NK-92 treated with Interleukin-12 subunit alpha and Interleukin-12 subunit beta, amount 100 ng/mL, for 24 hours (cell line): ENCODE measurements around the gene RIC3.

Source experiments
- DNase-seq: peaks from one replicate; lab custom pipeline; 2025; lab: John Stamatoyannopoulos, UW

RIC3 gene, protein sequence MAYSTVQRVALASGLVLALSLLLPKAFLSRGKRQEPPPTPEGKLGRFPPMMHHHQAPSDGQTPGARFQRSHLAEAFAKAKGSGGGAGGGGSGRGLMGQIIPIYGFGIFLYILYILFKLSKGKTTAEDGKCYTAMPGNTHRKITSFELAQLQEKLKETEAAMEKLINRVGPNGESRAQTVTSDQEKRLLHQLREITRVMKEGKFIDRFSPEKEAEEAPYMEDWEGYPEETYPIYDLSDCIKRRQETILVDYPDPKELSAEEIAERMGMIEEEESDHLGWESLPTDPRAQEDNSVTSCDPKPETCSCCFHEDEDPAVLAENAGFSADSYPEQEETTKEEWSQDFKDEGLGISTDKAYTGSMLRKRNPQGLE

DNA sequence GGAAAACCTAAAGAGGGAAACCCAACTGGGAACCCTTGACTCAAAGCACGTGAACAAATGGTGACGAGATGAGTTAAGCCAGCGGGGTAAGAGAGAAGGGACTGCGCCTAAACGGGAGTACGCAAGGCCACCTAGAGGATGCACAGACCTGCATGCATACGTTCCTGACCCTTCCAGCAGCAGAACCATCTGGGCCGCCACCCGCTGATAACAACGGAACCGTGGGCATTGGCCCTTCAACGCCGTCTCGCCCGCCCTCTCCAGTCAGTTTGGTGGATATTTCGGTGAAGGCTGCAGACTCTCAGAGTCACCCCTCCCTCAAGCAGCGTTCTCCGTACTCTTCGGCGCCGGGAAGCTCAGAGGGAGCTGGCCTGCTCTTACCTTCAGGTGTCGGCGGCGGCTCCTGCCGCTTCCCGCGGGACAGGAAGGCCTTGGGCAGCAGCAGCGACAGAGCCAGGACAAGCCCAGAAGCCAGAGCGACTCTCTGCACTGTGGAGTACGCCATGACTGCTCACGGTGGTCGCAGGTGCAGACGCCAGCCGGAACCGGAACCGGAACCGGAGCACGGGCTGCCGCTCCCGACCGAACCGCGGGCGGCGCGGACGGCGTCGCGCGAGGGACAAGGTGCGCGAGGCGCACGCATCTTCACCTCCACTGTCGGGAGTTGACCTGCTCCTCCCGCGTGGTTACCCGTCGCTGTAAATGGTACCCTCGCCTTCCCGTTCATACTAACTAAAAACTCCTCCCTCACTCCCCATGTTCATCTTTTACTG lies at the start of gene RIC3:
Gene RIC3 (minus strand): TSS at position 541 of the 773 bp plus-strand sequence. CDS start 36 bp downstream, at position 505.
- no peak for DNase-seq

DNA sequence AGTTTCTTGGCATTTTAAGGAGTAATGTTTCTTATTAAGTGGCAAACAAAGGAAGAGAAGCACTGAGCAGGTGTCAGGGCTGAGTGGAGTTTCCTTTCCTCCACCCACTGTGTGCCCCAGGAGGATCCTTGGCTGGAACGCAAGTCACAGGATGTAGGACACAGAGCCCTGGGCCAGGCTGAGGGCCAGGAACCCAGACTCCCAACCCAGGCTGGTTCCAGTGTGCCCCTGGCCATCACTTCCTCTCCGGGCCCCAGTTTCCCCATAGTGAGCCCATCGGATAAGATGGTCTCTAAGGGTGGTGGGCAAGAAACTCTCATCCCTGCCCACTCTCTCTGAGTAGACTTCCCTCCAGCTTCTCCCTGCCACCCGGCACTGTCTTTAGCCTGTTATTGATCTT lies 49.6 kb upstream of the RIC3 start:
- no peak for DNase-seq

DNA sequence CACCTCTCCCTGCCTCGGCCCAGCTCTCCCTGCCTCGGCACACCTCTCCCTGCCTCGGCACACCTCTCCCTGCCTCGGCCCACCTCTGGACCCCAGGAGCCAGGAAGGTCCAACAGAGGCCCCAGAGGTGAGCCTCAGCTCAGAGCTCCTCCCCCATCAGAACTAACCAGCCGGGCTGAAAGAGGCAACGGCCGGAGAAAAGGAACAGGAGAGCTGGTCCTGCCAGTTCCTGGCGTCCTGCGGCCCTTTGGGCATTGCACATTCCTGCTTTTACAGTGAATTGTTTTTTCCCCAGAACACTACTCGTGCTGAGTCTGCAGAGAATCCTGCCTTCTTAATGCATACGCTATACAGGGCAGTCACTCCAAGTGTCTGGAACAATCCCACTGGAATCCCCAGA lies 49.1 kb upstream of the RIC3 start:
- DNase-seq = no peak

DNA sequence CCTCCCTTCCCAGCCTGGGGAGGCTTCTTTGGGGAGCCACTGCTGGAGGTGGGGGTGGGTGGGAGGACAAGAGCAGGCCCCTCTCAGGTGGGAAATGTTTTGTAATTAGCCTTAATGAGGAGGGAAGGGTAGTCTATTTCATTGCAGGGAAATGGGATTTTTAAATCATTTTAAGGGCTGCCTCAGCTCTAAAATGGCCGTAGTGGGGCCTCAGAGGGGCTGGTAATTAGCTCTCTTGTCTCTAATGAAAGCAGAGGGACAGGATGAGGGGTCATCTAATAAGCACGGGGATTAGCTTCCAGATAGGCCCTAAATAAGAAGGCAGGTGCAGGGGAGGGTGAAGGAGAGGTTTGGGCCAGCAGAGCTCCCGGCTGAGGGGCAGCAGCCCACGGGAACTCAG lies 48.3 kb upstream of the RIC3 start:
- no peak for DNase-seq

DNA sequence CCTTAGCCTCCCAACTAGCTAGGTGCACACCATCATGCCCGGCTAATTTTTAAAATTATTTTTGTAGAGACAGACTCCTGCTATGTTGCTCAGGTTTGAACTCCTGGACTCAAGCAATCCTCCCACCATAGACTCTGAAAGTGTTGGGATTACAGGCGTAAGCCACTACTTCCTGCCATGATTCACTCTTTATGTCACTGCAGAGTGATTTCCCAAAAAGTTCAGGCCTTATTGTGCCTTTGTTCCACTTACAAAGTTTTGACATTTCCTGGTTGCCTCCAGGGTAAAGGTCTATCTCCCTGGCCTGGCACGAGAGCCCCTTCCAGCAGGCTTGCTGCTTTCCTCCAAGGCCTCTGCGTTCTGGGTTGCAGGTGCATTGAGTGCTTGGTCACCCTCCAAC lies 44.6 kb upstream of the RIC3 start:
- no peak for DNase-seq

DNA sequence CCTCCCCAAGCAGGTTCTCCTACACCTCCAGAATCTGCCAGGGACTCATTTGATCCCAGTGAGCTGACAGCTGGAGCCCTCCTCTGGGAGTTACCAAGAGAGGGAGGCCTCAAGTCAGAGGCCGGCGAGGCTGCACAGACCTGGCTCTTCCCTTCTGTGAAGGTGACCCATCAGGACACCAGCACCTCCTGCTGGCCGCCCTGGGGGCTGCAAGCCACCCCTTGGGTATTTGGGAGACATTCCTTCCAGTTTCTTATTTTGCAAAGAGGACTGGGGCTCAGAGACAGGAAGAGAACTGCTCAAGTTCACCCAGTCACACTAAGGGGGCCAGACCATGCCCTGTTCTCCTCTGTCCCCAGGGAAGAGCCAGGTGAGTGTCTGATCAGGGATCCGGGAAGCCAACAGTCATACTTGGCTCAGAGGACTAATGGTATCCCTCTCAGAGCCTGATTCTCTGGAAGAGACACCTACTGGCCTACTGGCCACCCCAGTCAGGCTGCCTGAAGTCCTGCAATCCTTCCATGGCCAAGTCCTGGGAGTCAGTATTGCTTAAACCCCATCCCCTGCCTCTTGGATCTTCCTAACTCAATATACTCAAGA lies 40.5 kb upstream of the RIC3 start:
- DNase-seq = no peak

DNA sequence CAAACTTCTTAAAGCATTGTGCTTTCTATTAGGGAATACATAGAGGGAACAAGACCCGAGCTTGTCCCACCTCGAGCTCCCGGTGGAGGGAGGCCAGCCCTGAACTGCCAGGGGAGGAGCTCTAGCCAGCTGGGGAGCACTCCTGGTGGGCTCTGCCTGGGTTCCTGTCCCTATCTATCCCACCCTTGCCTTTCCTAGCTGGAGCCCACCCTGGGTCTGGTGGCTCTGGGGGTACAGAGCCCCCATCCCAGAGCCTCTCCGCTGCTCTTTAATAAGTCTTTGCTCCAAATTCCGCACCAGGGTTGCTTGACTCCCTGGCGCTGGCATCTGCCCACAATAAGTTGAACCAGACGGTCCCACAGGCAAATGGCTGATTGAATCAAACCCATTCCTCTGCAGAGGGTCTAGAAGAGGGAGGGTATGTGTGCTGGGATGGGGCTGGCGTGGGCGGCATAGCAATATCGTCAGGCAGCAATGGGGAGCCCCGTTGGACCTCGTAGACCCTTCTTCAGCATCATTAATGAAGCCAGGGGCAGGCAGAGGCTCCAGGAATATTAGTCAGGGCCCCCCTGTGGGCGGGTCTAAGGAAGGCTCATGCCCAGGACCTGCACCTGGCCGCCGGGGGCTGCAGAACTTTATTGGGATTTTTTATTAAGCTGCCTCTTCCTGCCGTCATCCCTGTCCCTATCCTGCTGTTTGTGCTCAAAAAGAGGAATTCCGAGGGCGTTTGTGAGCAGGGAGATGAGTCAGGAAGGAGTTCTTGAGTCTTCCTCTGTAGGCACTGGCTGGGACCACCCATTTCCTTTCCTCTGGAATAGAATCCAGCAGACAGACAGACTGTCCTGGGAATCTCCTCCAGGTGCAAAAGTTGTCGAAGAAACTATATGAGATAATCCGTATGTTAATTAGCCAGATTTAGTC lies 38.5 kb upstream of the RIC3 start:
- DNase-seq = no peak

DNA sequence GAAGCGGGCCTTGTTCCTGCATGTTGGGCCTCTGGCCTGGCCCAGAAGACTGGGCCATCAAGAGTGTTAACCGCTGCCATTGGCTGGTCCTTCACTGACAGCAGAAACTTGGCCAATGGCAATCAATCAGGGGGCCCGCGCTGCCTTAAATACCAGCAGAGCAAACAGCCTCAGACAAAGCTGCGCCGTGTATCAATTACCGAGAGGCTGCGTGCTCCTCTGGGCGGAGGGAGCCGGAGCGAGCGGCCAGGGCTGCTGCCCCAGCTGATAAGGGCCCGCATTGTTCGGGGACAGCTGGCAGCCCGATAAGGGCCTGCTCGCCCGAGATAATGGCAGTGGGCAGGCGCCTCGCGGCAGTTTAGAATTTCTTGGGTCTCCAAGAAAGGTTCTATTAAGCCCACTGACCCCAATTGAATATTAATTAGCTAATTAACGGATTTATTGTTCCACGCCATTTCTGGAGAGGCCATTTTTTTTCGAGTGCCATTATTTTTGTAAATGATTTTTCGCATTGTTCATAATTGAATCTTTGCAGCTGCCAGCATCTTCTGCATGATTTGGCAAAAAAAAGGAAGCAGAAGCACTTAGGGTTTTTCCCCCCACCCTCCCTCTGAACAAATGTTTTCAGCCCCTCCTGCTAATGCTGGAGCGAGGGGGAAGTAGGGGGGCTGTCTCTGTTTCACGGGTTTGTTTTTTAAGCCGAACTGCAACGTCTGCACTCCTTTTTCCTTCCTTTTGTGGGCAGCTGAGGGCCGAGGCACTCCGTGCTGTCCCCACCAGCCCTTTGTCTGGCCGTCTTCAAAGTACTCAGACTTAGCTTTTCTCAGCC lies 37.6 kb upstream of the RIC3 start:
- DNase-seq = no peak

DNA sequence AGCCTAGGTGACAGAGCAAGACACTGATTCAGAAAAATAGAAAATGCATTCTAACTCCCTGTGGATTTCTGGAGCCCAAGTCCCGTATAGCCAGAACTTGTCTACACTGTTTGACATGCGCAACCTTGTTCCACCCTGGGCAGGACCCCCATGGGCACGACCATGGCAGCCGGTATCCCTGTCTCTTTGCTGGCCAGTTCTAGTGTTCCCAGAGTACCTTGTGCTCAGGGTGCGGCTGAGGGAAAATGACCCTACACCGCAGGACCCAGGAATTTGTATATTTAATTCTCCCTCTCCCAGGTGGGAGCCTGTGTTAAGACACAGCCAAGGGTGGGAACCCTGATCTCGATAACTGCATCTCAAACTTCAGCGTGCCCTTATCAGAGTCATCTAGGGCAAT lies 36.7 kb upstream of the RIC3 start:
- no peak for DNase-seq

DNA sequence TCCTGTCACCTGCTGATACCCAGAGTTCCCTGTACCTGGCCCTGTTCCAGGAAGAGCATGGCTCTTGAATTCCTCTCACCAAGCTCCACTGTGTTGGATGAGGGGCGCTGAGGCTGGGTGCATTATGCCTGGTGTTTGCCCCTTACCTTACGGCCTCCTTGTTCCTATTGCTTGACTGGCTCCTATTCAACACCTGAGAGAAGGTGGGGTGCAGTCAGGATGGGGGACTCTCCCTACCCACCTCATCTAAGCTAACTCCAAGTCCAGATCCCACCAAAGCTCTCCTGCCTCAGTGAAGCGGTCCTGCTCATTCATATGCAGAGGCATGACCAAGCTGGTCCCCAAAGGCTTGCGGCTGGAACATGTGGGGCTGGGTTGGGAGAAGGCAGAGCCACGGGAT lies 35.8 kb upstream of the RIC3 start:
- DNase-seq = no peak

DNA sequence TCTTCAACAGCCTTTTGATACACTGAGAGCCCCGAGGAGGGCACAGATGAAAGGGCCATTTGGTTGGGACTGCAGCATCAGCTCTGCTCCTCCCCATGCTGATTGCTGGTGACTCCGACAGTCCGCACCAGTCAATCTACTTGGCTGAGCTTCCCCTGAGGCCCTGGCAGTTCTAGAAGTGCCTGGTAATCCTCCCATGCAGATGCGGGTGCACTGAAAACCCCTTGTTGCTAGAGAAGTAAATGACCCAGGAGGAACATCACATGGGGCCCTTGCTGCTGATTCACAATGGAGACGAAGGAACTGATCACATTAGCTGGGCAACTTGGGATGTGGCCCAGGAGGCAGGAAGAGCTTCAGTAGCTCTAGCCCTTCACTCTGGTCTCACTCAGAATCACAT lies 35.2 kb upstream of the RIC3 start:
- no peak for DNase-seq

DNA sequence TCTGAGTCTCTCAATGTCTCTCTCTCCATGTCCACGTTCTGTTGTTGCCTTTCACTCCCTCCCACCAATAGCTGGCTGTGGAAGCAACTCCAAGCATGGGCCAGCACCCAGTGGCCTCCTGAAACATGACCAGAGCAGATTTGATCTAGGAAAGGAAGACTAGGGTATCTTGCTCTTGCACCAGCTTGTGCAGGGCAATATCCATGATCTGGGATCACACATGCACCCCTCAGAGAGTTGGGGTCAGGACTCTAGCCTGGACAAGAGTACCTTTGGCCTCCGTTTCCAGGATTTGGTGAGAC lies 34.5 kb upstream of the RIC3 start:
- DNase-seq = no peak

DNA sequence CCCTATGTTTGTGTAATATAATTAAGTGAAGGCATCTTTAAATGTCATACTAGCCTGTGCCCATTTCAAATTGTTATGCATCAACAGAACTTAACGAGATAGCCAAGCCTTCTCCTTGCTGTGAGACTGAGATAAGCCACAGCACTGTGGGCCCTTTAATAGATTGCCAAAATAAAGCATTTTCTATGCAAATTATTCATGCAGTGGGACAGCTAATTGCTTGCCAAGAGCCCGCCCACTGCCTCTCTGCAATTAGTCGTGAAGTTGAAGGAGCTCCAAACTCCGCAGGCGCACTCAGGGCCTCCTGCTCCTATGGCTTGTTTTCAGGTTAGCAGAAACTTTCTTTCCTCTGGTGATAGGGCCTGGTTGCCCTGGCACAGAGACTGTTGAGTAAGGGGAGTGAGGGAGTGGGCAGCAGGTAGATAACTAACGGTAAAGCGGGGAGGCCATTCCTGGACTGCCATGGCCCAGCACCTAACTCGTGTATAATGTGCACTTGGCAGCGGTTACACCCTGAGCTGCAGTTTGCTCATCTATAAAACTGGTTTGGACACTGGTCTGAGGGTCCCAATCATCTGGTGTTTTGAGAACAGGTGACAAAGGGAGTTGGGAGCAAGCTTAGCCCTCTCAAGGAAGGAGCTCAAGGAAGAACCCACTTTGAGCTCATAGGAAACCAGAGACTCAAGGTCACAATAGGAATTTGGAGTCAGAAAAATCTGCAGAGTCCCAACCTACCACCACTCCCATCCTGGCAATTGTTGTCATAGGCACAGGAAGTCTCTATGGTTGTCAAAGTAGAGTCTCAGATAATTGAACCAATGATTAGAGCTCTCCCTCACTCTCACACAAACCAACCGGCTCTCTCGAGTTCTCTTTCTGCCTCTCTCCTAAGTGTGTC lies 33.9 kb upstream of the RIC3 start:
- DNase-seq = no peak

DNA sequence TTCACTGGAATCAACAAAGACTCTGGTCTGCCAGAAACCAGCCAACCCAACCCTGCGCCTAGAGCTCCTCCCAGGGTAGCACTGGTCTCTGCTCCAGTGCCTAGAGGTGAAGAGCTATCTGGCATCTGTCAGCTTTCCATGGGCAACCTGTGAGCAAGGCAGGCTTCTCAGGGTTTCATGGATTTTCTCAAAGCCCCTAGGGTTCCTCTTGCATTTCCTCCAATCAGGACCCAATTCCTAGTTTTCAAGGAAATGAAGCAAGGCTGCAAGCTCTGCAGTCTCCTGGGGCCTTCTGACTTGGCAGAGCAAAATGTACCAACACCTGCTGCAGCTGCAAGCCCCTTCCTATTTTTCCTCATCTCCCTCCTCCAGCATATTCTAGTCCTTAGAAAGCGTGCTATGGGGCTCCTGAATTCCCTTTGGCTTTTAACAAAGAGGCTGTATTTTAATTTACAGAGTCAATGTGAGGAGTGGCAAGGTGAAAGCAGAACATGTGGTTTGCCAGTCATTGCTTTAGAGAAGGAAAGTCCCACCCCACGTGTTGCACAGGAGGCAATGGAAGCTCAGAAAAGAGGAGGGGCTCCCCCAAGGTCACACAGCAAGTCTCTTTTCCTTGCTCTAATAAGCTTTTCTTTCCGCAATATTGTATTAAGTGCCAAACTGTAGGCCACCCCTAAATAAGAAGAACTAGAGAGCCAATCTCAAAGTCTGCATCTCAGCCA lies 33.0 kb upstream of the RIC3 start:
- DNase-seq = no peak

DNA sequence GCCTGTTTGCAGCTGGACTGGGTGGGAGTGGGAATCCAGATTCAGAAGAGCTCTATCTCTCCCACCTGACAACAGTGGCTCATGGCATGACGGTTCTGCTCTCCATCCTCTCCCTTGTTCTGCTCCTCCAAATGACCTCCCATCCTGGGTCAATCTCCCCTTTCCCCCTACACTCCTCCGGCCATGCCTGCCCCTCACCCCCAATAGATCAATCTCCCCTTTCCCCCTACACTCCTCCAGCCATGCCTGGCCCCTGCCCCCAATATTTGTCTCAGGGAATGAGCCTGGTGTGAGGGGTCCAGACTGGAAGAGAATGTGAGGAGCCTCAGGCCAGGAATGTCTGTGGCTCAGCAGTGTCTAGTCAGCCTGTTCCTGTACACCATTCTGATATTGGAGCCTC lies 30.9 kb upstream of the RIC3 start:
- no peak for DNase-seq

DNA sequence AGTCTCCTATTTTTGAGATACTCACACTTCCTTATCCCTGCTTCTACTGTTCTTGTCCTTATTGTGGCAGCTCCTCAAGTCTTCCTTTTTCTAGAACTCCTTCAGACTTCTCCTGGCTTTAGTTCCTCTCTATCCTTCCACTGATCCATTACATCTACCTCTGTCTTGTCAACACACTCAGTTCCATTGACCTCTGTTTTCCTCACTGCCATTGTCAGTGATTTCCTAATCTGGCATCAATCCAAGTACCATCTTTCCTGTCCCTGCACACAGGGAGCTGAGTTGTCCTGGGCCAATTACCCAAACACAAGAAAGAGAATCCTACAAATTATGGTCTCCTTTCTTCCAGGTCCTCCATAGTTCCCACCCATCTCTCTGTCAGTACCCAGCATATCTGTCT lies 27.9 kb upstream of the RIC3 start:
- DNase-seq = no peak

DNA sequence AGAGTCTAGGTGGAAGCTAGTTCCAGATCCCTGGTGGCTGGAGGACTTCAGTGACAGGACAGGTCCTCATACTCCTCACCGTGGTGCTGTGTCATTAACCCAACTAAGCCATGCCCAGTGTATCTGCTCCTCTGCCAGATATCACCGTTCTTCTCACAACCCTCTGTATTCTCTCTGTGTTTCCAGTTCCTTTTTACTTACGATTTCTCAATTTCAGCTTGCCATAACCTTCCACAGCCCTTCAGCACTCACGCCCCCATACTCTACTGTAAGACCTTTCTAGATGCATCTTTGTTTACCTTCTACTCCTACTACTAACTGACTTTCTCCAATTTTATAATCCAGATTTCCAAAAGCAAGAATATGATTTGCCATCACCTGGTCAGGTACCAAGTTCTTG lies 26.1 kb upstream of the RIC3 start:
- no peak for DNase-seq

DNA sequence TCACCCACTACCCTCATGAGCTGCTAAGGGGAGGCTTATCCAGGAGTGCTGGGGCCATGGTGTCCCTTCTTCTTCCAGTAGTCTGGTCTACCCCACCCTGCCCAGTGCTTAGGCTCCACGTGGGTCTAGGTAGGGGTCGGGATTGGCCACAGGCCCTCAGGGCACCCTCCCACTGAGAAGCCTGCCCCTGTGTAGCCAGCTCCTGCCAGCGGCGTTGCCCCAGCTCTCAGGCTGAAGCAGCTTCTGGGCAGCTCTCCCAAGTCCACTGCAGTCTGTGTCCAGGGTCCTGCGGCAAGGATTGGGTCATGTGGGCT lies 24.0 kb upstream of the RIC3 start:
- no peak for DNase-seq

DNA sequence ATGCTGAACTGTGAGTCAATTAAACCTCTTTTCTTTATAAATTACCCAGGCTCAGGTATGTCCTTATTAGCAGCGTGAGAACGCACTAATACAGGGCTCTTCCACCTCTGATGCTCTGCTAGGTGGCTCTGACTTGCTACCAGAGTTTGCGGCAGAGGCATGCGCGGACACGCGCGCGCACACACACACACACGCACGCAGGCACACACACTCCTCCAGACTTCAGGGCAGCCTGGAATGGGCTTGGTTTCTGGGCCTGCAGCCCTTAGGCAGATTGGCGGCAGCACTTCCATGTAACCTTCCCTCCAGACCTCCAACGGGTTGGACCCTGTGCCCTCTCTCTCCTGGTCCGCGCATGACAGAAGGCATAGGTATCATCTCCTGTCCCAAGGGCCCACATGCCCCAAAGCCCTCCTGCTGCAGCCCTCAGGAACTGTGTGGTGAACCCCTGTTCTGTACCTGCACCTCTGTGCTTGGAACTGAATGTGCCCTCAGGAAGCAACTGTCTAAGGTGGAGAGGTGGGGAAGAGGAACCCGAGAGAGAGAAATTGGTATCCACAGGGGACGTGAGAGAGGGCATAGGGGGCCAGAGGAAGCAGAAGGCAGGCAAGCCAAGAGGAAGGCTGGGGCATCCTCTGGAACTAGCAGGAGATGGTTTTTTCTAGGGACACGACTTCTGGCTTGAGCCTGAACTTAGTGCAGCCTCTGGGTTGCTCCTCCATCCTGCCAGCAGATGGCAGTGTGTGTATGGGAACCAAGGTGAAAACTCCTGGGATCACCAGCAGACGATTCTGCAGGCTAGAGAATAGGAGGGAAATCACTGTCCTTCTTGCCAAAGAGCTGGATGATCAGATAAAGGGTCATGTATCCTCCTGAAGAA lies 23.4 kb upstream of the RIC3 start:
- no peak for DNase-seq
